HG03103 (cell line): Measurements from ENCODE around the gene ARMC6.
A peak's percentile ranks its signal among the peaks of the same experiment; 100 is the strongest.

Experiments used
- ATAC-seq: cut with Tn5 transposase; IDR thresholded peaks from one replicate; pipeline ENCODE4 v1.9.1; 2021; ENCODE audit warnings: low read depth; ENCODE audit not compliant: unreplicated experiment

ARMC6 gene

DNA sequence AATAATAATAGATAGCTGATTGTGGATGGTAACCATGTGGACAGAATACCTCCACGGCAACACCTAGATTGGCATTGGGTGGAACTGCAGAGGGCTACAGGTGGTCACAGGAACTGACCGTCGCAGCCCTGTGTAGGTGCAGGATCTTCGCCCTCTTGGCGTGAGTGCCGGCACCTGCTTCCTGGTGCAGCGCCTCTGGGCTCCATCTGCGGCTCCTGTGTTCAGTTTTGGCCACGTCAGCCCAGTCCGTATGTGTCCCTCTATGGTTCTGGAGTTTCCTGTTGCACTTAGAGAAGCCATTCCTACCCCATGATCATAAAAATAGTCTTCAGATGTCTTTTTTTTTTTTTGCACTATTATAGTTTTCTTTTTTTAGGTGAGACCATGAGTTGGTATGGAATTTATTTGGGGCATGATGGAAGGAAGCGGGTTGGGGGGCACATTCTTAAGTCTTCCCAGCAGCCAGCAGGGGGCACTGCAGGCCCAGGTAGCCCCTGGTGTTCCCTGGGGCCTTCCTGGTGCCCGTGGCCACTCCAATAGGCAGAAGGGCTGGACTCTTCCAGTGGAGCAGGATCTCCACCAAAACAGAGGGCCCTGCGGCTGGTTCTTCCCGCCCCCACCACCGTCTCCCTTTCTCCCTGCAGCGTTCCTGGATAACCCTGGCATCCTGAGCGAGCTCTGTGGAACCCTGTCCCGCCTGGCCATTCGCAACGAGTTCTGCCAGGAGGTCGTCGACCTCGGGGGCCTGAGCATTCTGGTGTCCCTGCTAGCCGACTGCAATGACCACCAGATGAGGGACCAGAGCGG is 20.3 kb downstream of the ARMC6 start:
- no peak for ATAC-seq

DNA sequence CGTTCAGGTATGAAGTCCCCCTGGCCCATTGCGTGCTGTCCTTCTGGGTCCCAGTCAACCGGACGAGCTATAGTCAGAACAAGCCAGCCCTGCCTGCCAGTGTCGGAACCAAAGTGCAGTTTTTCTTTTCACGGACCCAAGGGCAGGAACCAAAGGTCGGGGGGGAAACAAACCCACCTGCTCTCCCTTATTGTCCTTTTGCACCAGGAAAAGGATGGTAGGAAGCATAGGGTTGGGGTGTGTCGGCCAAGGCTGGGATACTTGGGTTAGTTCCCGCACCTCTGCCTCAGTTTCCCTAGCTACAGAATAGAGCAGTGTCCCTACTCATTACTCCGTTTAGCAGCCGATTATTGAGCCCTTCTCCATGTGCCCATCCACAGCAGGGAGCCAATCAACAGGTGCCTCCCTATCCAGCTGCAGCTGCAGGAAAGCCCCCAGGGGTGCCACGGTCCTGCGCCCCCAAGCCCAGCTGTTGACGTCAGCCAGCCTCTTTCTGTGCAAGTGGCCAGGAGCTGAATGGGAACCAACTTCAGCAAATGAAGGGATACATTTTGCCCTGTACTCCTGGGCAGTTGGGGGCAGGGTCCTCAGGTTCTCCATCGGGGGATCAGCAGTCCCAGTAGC is 21.0 kb downstream of the ARMC6 start:
- ATAC-seq: no peak

DNA sequence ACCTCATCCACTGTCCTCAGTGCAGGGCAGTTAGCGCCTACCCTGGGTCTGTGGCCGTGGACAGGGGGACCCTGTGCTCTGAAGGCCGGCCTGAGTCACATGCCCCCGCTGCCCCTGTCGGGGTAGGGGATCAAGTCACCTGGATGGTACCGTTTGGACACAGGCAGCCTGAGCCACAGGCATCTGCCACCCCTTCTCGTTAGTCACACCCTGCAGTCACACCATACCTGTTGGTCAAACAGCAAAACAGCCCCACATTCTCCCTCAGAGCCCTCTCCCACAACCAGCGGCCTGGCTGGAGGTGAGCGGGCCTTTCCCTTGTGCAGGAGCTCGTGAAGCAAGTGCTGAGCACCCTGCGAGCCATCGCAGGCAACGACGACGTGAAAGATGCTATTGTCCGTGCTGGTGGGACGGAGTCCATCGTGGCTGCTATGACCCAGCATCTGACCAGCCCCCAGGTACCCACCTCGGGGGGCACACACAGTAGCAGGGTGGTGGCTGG is 21.6 kb downstream of the ARMC6 start:
- ATAC-seq: no peak

DNA sequence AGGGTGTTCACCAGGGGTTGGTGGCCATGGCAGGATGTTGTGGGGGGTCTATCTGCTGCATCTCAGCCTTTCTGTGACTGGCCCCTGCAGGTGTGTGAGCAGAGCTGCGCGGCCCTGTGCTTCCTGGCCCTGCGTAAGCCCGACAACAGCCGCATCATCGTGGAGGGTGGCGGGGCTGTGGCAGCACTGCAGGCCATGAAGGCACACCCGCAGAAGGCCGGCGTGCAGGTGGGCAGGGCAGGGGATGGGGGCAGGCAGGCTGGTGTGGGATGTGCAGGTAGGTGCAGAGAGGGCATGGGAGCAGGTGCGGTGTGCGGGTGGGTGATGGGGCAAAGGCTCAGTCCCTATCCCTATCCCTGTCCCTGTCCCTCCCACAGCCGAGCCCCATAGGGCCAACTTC is 22.3 kb downstream of the ARMC6 start:
- ATAC-seq: no peak

DNA sequence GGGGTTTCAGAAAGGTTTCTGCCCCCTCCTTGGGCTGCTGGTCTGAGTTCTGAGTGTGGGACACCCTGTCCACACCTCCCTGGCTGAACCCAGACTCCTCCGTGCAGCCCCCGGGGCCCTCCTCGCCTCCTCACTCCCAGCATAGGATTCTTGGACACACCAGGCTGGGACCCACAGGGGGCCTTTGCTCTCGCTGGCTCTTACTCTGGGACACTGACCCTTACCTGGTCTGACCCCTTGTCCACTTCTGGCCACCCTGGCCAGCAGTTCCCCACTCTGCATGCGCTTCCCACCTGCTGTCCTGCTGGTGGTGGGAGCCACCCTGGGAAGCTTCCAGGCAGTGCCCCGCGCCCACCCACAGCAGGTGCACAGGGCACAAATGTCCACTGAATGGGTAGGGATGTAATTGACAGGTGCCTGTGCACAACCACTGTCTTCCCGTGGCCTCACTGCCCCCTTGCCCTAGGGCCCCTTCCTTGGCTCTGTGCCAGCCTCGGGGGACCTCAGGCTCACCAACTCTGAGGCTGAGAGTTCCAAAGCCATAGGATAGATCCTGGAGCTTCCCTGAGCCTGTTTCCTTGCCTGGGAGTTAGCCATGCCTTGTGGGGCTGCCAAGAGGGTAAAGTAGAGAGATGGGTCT is 23.4 kb downstream of the ARMC6 start:
- no peak for ATAC-seq

DNA sequence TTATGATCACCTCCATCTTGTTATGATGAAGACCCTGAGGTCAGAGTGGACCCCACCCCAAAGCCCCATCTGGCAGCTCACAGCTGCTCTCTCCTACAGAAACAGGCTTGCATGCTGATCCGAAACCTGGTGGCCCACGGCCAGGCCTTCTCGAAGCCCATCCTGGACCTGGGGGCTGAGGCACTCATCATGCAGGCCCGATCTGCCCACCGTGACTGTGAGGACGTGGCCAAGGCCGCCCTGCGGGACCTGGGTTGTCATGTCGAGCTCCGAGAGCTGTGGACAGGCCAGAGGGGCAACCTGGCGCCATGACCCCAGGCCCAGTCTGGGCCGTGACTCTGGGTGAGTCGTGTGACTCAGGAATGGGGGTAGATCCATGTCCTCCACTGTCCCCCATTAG is 23.9 kb downstream of the ARMC6 start:
- no peak for ATAC-seq

DNA sequence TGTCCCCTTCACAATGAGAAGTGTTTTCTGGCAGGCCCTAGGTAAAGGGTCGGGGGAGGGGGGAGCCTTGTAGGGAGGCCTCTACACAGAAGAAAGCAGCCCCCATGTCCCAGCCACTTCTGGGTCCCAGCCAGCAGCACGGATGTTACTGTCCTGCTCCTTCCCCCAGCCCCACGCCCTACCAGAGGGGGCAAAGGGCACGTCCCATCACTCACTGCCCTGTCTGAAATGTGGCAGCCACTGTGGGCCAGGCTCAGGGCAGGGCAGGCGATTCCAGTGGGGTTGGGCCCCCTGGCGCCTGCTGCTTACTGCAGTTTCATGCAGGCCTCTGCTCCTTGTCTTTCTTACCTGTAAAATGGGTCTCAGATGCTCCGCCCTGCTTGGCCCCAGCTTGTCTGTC is 24.3 kb downstream of the ARMC6 start:
- no peak for ATAC-seq

DNA sequence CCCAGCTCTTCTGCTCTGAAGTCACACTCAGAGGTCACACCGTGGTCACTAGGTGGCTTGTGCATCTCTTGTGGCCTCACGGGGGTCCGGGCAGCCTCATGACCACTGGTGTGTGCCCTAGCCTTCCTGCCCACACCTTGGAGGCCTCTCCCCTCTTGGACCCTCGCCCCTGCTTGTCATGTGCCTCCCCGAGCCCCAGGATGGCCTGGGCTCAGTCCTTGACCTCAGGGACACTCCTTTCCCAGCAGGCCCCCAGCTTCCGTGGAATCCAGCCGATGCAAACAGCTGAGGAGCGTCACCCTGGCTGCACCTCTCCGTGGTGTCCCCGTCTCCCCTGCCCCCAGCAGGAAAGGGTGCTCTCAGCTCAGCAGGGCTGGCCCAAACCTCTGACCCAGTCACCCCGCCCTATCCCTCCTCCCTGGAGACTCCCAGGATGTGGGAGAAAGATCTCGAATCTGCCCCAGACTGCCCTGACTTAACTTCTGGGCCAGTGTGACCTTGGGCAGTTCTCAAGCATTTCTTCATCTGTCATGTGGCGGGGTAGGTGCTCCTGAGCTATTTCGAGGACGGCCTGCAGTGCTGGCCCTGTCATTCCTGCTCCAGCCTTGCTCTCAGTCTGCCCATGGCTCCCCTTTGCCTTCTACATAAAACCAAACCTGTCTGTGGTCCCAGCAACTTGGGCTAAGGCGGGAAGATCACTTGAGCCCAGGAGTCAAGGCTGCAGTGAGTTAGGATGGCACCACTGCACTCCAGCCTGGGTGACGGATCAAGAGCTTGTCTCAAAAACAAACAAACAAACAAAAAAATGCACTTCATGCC is 25.8 kb downstream of the ARMC6 start:
- no peak for ATAC-seq

DNA sequence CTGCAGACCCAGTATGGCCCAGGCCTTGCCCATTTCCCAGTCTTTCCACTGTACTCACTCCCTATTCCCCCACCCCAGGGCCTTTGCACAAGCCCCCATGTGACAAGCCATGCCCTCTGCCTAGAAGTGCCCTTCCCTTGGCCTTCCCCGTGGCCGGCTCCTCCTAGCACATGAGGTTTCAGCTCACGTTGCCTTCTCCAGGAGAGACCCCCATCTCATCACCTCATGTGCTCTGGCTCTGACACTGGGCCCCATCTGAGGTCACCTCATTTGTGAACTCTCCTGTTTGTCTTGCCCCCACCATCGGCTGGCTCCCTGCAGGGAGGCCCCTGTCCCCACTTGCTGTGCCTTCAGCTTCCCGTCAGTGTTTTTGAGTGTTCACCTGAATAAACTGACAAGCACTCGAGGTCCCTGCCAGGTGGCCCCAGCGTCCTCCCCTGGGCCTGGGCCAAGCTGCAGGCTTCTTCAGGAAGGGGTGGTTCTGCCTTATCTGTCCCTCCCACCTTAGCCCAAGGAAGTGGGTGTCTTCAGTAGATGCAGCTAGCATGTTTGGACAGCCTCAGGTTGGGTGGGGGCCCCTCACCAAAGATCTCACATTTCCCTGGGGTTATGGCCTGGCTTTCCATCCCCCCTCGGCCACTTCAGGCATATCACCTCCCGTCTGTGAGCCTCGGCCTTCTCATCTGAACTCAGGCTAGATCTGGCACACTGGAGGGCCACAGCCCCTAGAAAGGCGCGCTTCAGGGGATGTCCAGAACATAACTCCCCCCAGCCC is 26.6 kb downstream of the ARMC6 start:
- no peak for ATAC-seq

DNA sequence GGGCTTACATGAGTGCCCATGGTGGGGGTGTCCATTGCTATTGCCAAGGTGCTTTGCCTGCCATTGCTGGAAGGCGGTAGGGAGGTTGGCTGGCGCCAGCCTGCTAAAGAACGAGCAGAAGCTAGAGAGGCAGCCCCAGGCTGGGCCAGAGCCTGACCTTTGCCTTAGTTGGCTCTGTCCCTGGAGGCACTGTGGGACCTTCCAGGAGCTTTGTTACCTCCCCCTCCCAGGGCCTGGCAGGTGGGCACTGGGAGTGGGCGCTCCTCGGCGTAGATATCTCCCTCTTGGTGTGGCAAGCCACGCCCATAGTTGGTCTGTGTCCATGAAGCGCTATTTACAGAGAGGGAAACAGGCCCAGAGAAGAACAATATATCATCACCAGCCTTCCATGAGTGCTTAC is 28.1 kb downstream of the ARMC6 start:
- ATAC-seq: no peak

DNA sequence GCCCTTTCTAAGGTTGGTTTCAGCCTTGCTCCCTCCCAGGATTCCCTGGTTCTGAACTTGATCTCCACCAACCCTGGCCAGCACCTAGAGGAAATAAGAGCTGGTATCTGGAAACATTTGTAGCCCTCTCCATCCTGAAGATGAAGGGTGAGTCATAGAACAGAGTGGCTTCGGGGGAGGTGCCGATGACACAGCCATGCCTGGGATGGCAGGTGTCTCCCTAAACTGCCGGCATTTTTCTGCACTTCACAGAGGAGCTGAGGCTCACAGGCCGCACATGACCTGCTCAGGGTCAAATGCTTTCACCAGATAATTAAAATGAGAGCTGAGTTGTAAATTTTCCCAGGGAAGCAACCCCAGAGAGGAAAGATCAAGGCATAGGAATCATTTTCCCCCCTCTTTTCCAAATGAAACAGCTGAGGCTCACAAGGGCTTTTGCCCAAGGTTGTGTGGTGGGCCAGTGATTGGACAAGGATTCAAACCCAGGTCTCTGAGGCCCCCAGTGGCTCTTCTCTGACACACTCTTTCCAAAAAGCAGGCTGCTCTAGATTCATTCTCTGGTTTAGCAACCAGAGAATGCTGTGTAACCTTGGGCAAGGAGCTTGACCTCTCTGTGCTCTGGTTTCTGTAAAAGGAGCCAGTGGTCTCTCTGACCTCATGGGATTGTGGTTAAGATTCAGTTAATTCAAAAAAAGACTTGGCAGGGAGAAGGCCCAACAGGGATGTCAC is 29.2 kb downstream of the ARMC6 start:
- no peak for ATAC-seq

DNA sequence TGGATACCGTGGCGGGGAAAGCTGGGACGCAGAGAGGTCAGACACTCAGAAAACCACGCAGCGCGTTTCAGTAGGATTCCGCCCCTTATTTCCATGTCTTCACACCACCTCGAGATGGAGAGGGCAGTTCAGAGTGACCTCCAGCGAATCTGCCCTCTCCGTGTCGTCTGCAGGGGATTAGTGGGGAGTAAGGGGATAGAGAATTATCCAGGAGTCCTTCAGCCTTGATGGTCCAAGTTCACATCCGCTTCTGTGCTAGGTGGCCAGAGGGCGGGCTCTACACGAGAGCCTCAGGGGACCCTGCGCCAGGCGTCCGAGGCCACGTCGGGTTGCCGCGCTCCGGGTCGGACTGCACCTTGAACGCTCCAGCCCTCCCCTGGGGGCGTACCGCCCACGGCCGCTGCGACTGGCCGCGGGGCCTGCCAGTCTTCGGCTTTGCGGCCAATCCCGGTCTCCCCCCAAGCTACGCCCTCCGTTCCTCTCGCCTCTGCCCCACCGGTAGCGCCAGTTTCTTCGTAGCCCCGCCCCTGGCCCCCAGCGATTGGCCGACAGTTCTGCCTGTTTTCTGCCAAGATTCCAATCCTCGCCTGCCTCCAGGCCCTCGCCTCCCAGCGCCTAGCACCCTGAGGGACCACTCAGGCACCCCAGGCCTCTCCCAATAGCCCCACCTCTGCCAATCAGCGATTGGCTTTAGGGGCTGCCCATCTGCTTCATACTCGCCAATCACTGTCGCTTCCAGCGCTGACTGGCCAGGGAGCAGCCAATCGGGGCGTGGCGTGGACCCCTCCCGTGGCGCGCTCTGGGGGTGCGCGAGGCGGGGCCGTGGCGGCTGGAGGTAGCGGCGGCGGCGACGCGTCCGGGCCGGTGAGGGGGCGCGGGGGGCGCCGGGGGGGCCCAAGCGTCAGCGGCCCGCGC is 30.0 kb downstream of the ARMC6 start, which contains the start of gene SLC25A42:
Gene SLC25A42, plus strand, starts transcription at position 812 of the 915 bp plus-strand sequence. CDS start 32,131 bp downstream, outside the sequence.
- peak; percentile 91 for ATAC-seq

DNA sequence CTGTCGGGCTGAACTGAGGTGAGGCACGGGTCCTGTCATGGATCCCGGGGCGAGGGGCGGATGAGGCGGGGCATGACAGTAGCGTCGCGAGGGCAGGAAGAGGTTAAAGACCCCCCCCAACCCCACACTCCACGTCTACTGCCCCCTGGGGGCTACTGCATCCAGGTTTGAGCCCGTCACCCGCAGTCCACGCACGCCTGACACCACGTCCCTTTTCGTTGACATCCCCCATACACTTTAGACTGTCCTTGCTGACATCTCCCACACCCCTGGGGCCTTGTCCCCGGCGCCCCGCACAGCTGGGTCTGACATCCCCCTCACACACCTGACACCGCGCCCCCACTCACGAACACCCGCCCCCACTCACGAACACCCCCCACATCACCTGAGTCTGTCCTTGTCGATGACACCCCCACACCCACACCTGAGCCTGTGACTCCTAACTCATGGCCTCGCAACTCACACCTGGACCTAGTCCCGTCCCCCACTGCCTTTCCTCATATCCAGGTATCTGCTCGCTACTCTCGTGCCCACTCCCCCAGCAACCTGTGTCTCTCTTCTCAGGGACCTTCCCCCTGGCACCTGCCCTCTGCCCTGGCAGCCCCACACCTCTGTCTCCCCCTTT is 30.8 kb downstream of the ARMC6 start:
- ATAC-seq: no peak

DNA sequence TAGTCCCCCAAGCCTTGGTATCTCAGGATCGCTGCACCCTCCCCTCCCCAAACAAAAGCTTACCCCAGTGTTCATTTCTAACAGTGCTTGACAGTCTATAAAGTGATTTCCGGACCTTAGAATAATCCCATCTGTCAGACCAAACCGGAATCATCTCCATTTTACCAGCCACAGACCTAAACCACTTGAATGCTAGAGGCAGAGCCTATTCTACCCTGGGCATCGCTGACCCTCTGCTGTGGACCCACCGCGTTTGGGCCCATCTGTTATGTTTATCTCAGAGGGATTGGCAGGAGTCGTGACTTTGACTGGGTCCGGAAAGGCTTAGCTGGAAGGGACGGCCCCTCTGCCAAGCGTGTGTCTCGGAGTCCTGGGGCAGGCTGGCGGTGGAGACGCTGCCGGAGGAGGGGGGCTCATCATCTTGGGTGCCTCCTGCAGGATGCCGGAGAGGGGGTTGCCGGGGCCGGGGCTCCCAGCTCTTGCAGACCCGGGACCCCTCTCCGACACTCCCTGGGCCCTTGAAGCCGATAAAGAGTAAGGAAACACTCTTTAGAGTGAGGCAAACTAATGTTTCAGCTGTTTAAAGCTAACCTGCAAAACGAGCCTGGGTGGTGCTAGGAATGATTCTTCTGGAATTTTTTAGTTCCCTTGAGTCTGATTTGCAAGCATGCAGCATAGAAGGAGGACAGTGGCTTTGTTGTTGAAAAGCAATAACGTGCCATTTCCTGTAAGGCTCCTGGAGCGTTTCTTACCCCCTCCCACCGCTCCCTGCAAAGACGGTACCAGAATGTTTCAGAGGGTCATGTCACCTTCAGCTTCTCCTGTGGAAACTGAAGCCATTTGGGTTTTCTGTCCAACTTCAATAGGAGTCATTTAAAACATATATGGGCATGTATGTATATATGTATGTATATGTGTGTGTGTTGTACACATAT is 31.7 kb downstream of the ARMC6 start:
- ATAC-seq: no peak

DNA sequence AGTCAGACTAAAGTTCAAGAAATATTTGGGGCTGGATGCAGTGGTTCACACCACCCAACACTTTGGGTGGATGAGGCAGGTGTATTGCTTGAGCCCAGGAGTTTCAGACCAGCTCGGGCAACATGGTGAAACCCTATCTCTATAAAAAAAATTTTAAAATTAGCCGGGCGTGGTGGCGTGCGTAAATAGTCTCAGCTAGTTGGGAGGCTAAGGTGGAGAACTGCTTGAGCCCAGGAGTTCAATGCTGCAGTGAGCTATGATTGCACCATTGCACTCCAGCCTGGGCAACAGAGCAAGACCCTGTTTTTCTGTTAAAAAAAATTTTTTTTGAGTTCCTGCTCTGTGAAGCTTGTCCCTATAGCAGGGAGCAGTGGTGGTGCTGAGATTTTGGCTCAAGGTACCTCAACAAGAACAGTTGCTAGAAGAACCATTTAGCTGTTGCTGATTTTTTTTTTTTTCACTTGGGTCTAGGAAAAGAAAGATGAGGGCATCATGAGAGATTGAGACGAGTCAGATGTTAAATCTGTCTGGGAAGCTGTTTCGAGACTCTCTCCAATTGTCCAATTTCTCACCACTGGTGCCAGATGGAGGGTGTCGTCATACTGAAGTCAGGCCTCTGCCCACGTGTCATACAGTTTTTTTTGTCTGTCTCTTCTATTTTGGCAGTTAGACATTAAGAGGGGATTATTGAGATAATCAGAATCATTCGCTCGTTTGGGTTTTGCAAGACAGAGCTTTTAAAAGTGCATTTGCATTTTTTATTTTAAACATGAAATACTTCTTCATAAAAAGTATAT is 34.1 kb downstream of the ARMC6 start:
- no peak for ATAC-seq
